GM18507 (cell line): Measurements from ENCODE around the gene STIL.
"Not testable (repeated sequence)": the region's sequence is repeated elsewhere in the genome, so short reads cannot be mapped to it uniquely, and the experiment has no call there.

ENCODE experiments used
- DNase-seq: peaks from one replicate; pipeline ENCODE4 v3.0.0; 2011; ENCODE audit warnings: low read depth; ENCODE audit not compliant: insufficient read length; ENCODE audit errors: extremely low spot score
- FAIRE-seq: peaks from 2 replicates; lab custom pipeline; 2011; peaks lifted over from hg19 to GRCh38; lab: Jason Lieb, UNC

STIL gene

DNA sequence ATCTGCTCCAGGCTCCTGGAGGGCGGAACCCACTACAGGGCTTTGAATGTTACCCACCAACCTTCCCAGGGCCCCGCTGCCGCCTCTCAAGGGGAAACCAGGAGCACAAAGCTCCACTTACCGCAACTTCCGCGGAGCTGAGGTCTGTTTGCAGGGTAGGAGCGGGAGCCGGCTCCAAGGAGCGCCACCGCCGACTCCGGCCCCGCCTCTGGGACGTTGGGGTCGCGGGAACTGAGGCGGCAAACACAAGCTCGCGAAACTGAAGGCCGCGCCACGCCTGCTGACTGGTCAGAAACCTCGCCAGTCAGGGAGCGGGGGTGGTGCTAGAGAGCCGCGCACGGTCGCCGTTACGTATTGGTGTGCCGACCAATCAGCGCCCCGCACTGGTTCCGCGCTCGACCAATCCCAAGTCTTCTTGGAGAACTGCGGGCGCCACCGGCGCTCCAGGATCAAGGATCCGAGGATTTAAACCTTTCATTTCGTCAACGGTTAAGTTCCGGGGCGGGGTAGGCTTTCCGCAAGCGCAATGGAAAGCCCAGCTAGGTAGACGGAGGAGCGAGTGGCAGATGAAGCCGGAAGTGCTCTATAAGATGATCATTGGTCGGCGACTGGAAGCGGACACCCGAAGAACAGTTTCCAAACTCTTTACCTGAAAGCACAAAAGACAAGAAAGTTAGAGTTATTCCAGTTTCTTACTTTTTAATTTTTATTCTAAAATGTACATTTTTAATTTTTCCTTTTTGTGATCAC, at the start of gene STIL:
Gene STIL, minus strand, starts transcription at position 233 of the 750 bp plus-strand sequence. CDS start 3,828 bp downstream, outside the sequence.
- FAIRE-seq (peak; percentile 99), DNase-seq (peak; percentile 95)

GRCh38 chr1:47362828-47363227, 48.9 kb upstream of the STIL start:
- FAIRE-seq: no peak
- no peak for DNase-seq

- FAIRE-seq: no peak
- DNase-seq: no peak
Observed at GRCh38 chr1:47361380-47361779, 47.4 kb upstream of the STIL start.

- FAIRE-seq (peak; percentile 71), DNase-seq (no peak)
Observed at GRCh38 chr1:47351305-47351704, 37.4 kb upstream of the STIL start.

GRCh38 chr1:47348246-47348645, 34.3 kb upstream of the STIL start:
- FAIRE-seq (no peak), DNase-seq (no peak)

- DNase-seq (no peak), FAIRE-seq (no peak)
Observed at GRCh38 chr1:47347735-47348134, 33.8 kb upstream of the STIL start.

DNA sequence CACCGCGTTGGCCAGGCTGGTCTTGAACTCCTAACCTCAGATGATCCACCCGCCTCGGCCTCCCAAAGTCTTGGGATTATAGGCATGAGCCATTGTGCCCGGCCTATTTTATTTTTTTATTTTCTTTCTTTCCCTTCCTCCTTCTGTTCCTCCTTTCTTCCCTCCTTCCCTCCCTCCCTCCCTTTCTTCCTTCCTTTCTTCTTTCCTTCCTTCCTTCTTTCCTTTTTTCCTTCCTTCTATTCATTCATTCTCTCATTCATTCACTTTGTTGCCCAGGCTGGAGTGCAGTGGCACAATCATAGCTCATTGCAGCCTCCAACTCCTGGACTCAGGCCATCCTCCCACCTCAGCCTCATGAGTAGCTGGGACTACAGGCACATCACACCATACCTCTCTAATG, 33.0 kb upstream of the STIL start:
- DNase-seq, FAIRE-seq: not testable (repeated sequence)

DNA sequence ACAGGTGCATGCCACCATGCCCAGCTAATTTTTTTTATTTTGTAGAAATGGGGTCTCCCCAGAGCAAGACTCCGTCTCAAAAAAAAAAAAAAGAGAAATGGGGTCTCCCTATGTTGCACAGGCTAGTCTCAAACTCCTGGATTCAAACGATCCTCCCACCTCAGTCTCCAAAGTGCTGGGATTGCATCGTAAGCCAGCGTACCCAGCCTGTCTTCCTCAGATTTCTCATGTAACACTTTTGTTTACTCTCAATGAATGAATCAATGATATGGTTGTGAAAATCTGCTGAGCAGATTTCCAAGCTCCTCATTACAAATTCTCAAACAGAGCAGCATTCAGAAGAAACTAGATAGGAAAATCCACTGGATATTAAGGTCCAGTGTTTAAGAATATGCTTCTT, 26.3 kb upstream of the STIL start:
- no peak for FAIRE-seq
- DNase-seq: no peak

DNA sequence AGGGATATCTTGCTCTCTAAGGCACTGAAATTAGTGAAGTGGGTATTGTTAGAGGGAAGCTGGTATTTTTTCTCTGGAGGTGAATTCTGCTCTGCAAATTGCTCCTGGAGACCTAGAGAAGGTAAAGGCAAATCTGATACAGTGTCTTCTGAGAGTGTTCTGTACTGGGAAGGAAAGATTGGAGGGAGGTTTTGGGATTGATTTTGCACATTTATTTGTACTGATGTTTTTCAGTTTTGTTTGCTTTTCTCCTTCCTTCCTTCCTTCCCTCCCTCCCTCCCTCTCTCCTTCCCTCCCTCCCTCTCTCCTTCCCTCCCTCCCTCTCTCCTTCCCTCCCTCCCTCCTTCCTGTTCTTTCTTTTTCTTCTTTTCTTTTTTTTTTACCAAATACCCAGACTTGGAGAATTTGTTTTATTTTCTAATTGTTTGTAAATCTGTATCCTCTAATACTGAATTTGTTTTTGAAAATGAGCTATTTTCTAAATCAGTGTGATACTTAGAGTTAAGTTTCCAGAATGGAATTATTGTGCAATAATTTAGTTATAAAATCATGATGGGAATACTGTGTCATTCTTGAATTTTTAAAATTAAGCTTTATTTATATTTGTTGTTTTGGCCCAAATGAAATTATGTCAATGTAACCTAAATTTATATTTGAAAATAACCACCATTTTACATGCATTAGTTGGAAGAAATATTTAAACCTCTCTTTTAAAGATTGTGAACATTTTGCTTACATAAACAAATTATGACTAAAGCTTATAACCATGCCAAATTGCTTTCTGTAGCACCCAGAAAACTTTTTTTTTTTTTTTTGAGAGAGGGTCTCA, 24.5 kb upstream of the STIL start:
- no peak for FAIRE-seq
- no peak for DNase-seq

DNA sequence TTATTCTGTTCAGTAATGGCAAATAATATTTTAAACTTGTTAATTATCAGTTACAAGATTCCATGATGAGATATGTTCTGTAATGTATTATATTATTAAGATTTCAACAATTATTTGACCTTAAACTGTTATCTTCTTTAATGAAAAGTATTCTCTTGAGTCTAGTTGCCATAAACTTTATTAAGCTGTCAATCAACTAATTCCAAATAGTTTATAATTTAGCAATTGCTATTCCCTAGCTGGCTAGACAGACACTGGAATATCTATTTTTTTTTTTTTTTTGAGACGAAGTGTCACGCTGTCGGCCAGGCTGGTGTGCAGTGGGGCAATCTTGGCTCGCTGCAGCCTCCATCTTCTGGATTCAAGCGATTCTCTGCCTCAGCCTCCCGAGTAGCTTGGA, 23.4 kb upstream of the STIL start:
- FAIRE-seq (no peak), DNase-seq (no peak)

- FAIRE-seq (peak; percentile 12), DNase-seq (no peak)
Observed at GRCh38 chr1:47334765-47335435, 21.0 kb upstream of the STIL start.

- DNase-seq (peak; percentile 74), FAIRE-seq (peak; percentile 91)
Observed at GRCh38 chr1:47333922-47334764, 20.2 kb upstream of the STIL start.

DNA sequence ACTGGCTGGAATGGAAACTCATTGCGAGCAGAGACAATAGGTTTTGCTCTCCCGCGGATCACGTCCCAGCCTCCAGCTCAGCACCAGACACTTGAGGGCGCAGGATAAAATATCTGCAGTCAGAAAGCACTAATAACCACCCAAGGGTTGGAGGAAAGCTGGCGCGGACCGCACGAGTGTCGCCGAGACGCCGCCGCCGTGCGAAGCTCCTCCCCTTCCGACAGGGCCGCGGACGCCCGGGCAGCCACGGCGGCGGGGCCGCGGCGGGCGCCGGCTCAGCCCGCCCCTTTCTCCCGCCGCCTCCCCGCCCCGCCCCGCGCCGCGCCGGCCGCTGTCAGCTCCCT, 19.6 kb upstream of the STIL start, which contains the start of gene CMPK1:
Gene CMPK1, plus strand, starts transcription at position 213 of the 344 bp plus-strand sequence. CDS start 156 bp downstream, outside the sequence.
- peak; percentile 70 for DNase-seq
- peak; percentile 83 for FAIRE-seq

DNA sequence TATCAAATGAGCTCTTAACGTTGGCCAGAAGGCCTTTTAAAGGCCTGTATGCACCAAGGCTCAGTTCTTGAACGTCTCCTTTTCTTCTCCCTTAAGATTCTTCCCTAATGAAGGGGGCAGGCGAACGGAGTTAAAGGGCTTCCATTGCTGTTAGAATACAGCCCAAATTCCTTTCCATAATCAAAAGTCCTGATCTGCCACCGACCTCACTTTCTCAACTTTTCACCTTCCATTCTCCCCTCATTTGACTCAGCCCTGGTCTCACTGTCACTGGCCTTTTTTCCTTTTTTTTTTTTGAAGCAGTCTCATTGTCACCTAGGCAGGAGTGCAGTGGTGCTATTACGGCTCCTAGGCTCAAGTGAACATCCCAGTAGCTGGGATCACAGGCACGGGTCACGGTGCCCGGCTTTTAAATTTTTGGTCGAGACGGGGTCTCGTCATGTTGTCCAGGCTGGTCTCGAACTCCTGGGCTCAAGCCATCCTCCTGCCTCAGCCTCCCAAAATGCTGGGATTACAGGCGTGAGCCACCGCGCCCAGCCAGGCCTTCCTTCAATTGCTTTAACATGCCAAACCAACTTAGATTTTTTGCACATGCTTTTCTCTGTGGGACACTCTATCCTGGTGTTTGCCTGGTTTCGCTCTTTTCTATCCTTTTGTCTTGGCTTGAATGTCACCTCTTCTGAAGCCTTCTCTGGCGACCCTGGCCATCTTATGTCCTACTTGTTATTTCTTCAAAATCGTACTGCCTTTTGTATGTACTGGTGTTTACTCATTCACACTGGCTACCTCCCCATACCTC, 19.0 kb upstream of the STIL start:
- DNase-seq (no peak), FAIRE-seq (no peak)

GRCh38 chr1:47331875-47332274, 17.9 kb upstream of the STIL start:
- FAIRE-seq: no peak
- no peak for DNase-seq

GRCh38 chr1:47330212-47330611, 16.3 kb upstream of the STIL start:
- no peak for FAIRE-seq
- no peak for DNase-seq

DNA sequence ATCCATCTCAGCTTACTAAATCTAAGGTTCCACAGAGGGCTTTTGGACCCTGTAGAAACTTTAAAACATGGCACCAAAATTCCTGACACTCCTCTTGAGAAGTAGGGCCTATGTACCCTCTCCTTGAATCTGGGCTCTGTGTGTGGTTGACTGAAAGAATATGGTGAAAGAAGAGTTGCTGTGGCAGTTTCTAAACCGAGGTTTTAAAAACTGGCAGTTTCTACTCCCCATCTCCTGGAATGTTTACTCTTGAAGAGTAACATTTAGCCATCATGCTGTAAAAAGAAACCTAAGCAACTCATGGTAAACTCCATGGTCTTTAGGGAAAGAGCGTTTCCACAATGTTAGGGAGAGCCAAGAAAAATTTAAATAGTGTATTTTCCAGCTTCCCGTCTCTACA, 15.0 kb upstream of the STIL start:
- FAIRE-seq: no peak
- DNase-seq: no peak

DNA sequence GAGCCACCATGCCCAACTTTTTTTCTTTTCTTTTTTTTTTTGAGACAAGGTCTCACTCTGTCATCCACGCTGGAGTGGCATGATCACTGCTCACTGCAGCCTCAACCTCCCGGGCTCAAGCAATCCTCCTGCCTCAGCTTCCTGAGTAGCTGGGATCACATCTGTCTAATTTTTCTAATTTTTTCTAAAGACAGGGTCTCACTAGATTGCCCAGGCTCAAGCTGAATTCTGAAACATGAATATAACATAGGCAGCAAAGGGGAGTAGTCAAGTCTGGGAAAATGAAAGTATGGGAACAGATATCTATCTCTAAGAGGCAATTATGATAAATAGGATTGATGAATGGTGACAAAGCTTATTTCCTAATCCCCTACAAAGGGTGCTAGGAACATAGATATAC, 12.3 kb upstream of the STIL start:
- FAIRE-seq (no peak), DNase-seq (no peak)

GRCh38 chr1:47325528-47325927, 11.6 kb upstream of the STIL start:
- no peak for FAIRE-seq
- DNase-seq: no peak
